ENCODE data around the gene CHN2.
"Not testable (repeated sequence)": the region's sequence is repeated elsewhere in the genome, so short reads cannot be mapped to it uniquely, and the experiment has no call there.

The CHN2 gene

DNA sequence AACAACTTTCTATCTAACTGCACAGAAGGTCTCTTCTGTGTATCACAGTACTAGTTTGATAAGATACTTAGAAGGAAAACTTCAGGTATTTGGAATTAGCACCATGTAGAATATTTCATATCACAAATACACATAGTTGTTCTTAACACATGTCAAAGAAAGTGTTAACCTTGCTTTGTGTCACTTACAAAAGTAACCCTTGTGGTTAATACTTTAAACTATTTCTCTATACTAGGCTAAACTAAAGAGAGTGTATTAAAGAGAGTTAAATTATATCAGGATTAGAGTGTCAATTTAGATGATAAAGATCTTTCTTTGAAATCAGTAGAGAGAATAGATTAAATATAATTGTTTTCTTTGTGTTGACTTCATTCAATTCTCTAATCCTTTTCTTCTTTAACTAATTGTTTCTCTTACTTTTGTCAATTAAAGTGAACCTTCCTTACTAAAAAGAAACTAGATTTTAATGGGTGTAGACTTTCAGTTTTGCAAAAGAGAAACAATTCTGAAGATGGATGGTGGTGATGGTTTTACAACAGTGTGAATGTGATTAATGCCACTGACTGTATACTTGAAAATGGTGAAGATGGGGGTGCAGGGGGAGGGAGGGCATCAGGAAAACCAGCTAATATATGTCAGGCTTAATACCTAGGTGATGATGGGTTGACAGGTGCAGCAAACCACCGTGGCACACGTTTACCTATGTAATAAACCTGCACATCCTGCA, 67.8 kb downstream of the CHN2 start:
- DNase-seq, result no peak

DNA sequence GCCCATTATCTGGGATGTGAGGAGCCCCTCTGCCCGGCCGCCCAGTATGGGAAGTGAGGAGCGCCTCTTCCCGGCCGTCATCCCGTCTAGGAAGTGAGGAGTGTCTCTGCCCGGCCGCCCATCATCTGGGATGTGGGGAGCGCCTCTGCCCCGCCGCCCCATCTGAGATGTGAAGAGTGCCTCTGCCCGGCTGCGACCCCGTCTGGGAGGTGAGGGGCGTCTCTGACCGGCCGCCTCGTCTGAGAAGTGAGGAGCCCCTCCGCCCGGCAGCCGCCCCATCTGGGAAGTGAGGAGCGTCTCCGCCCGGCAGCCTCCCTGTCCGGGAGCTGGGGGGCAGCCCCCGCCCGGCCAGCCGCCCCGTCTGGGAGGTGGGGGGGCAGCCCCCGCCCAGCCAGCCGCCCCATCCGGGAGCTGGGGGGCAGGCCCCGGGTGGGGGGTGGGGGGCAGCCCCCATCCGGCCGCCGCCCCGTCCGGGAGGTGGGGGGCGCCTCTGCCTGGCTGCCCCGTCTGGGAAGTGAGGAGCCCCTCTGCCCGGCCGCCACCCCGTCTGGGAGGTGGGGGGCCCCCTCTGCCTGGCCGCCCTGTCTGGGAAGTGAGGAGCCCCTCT, 69.1 kb downstream of the CHN2 start:
- not testable (repeated sequence) for DNase-seq

DNA sequence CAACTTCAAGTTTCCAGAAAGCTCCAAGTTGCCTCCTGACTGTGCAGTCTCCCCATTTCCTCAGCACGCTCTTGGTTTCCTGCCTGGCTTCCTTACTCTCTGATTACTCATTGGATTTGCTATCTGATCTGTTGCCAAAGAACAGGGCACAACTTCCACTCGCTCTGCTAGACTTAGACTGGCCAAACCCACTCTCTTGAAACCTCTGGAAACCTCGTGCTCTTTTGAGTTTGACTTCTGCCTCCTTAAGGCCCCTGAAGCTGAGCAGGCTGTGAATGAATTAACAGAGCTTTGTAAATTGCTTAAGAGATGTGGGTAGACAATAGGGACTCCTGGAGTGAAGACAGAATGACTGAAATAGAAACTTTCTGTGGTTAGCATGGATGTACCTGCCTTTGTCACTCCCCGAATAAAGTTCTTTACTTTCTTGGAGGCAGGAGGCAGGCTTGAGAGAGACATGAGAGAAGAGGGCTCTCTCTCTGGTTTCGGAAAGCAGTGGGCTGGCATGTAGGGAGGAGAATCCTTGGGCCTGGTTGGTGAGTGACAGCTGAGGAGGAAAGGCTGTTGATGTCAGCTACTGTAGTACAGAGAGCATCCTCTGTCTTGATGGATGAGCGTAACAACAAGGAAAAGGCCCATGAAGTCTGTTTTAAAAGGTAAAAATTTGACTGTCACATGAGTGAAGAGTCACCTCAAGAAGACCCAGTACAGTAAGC, 70.8 kb downstream of the CHN2 start:
- DNase-seq, result no peak

DNA sequence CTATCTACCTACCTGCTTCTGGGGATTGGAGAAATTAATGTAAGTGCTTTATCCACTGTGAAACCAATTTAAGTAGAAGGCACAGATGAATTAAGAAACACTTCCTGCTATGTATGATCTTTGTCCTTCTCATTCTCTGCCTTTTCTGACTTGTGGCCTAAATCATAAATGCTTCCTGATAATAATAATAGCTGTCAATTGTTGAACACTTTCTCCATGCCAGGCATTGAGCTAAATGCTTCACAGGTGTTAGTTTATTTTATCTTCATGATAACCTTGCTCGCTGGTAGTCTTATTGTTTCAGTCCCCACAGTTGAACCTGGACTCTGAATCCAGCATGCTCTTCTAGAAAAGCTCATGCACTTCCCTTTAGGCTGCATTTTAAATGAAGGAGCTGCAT, 75.4 kb downstream of the CHN2 start:
- DNase-seq, result no peak

DNA sequence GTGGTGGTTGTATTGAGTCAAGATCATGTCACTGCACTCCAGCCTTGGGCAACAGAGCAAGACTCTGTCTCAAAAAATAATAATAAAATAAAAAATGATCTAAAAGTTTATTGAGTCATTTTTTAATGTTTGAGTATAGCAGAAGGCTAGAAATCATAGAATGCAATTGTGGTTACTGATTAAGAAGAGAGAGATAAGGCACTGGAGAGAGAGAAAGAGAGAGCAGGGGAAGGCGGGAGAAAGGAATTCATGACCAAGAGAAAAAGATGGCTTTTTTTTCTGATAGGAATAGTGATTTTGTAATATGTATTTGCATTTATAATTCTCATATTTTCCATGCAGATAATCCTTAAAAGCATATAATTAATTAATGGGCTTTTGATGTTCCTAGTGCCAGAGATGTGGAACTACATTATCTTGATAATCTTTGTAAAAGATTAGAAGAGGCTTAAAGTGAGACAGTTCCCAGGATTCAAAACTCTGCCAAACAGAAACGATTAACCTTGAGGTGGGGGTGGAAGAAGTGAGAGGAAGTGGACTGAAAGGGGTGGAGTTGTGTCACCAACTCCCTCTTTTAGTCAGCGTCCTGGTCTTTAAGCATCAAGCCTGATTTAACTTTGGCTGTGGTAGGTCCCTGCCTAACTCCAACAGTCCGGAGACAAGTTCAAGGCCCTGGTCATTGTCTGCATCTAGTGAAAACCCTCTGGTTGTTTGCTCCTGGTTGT, 76.2 kb downstream of the CHN2 start:
- DNase-seq, result no peak

DNA sequence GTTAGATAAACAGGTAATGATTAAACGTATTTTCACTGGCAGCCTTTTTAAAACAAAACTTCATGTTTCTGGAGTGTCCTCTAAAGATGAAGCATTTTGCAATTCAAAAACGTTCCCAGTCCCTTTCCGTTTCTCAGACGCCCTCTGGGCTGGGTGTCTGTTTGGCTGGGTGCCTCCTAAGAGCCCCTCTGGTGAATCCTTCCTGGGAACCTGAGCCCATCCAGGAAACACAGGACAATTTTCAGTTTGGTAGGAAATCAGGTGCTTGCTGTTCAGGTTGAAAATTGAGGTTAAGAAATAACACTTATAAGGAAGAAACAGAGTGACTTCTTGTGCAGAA, 76.7 kb downstream of the CHN2 start:
- no peak for DNase-seq

DNA sequence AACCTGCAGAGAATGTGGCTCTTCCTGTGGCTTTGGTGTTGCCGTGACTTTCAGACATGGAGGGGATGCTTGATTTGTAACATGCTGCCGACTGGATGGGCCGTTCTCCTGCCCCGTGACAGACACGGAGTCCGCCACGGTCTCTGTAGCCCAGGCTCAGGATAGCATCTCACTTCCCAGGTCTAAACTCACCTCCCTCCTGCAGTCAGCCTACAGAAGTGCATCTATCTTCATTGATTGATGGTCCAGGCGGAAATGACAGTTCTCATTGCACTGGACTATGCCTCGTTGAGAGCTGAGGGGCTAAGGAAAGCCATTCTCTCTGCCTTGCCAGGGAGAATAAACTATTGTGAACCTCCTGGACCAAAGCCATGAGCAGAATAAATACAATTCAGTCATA, 77.5 kb downstream of the CHN2 start:
- no peak for DNase-seq

- DNase-seq, result no peak
These were observed 79.8 kb downstream of the CHN2 start for GRCh38 chr7:29274146-29275017.

DNA sequence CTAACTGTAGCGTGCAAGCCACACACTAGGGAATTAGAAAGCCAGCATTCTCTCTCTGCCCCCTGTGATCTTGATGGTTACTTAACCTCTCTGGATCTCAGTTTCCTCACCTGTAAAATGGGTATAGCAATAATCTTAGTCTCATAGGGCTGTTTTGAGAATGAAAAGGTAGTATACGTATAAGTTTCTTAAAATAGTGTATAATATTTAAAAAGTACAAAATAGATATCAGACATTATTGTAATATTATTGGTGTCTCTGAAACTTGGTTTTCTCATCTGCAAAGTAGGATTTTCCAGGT, 80.4 kb downstream of the CHN2 start:
- DNase-seq, result no peak

- DNase-seq, result no peak
These were observed 80.9 kb downstream of the CHN2 start for GRCh38 chr7:29275493-29275892.

GRCh38 chr7:29276199-29276598, 81.6 kb downstream of the CHN2 start:
- DNase-seq, result no peak

DNA sequence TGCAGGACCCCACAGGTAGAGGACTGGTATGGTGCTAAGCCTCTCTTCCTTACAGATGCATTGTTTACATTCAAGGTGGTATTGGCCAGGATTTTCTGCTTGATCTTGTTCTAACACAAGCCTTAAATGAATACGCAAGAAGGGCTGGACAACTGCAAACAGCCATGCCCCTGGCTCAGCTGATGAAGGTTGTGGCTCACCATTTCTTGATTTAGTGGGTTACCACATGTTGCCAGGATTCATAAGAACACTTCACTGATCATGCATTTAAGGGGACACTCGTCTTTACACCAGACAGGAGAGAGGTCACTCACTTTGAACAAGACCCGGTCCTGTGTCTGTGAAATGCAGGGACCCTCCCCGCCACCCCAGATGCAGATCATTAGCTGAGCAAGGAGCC, 82.2 kb downstream of the CHN2 start:
- DNase-seq, result no peak

DNA sequence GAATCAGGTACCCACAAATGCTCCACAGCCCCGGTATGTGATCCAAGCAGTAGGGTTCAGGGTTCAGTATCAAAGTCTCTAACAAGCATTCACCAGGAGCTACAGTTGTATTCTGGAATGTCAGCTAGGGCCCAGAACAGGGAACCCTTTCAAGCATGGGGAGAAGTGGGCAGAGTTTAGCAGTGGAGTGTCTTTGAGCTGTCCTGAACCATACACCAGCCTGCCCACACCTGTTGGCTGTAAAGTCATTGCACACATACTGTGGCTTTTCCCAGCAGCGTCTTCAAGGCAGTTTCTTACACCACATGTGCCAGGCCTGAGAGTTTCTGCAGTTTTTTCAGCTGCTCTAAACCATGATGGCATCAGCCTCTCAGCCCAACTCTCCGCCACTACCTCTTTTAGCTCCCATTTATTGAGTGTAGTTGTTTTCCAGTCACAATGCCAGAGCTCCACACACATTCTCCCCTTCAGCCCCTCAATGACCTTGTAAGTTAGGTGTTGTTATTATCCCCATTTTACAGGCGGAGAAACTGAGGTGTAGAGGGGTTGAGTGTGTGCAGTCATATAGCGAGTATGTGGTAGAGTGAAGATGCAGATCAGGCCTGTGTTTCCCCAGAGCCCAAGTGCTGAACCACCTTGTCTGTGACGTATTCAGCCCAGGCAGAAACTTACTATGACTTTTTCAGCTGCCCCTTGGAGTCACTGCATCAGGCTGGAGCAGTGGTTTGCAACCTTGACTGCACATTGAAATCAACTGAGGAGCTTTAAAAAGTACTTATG, 83.1 kb downstream of the CHN2 start:
- DNase-seq, result no peak

- DNase-seq, result no peak
These were observed 83.9 kb downstream of the CHN2 start for GRCh38 chr7:29278337-29279069.

- no peak for DNase-seq
These were observed 87.4 kb downstream of the CHN2 start for GRCh38 chr7:29281782-29282541.

DNA sequence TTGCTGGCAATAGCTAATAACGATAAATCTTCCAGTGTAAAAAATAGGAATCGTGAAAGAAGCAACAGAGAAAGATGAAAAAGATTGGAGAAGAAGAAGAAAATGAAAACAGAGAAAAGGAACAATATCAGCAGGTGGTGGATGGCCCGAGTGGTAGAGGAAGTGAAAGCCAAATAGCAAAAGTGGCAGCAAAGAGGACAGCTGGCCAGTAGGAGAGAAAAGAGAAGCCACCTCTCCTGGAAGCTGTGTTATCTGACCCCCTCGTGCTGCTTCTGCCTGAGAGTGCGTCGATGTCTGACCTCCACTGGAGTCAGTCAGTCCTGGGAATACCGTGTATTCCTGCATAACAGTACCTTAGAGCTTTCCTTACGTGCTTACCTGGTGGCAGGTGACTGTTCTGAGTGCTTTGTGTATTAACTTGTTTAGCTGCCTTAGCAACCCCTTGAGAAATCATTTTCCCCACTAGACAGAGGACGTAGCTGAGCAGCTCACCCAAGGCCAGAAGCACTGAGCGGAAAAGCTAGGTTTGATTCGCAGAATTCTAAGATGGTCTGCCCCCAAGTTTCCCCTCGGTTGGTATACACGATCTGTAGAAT, 88.3 kb downstream of the CHN2 start:
- DNase-seq, result no peak

- DNase-seq, result no peak
These were observed 90.3 kb downstream of the CHN2 start for GRCh38 chr7:29284696-29285443.

GRCh38 chr7:29285444-29285793, 90.8 kb downstream of the CHN2 start:
- DNase-seq, result peak; percentile 51

DNA sequence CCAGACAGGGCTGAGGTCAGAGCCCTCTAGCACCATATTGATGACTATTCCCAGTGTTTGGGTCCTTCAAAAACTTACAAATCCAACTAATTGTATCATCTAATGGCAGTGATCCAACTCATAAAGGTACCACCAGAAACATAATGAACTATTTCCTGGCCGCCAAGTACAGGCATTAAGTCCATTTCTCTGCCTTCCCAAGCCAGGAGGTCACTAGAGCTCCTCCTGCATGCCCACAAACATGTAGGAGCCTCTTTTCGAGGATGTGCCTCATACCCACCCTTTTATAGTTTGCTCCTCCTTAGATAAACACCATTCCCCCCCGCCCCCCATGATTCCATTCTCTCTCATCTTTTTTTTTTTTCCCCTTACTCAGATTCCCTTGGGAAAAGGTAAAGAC, 91.3 kb downstream of the CHN2 start:
- DNase-seq, result no peak

- no peak for DNase-seq
These were observed 92.8 kb downstream of the CHN2 start for GRCh38 chr7:29287366-29287765.
